ENCODE results near the gene NPC2. TPM values are rescaled to one million over a fixed set of nuclear protein-coding genes. Genes with fewer than 3 reads are reported as not detected.
A peak's percentile ranks its signal among the peaks of the same experiment; 100 is the strongest.

Gene NPC2
- total RNA-seq, 1 donor from 2014 or later = 178 TPM

DNA sequence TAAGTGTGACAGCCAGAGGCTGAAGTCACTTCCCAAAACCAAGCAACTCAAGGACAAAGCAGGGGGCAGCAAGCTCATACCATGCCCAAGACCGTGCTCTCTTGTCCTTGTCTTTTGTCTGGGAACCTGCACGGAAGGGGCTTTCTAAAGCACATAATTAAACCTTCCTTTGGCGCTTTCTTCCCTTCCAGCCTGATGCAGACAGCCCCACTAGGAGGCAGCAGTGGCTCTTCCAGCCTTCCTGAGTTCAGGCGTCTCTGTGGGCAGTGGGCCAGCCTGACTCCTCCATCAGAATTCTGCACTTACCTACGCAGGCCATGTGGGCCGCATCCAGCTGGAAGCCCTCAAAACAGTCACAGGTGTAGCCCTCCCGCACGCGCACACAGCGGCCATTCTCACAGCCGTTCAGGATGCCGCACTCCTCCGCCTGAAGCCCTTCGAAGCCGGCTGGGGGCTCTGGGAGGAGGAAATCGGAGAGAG lies 8.1 kb upstream of the NPC2 start:
- H3K27ac Mint-ChIP-seq = no peak overlapping the region
- H3K9me3 Mint-ChIP-seq = no peaks in the 10 kb centered on the region
- TF ChIP-seq, protein P1, sequence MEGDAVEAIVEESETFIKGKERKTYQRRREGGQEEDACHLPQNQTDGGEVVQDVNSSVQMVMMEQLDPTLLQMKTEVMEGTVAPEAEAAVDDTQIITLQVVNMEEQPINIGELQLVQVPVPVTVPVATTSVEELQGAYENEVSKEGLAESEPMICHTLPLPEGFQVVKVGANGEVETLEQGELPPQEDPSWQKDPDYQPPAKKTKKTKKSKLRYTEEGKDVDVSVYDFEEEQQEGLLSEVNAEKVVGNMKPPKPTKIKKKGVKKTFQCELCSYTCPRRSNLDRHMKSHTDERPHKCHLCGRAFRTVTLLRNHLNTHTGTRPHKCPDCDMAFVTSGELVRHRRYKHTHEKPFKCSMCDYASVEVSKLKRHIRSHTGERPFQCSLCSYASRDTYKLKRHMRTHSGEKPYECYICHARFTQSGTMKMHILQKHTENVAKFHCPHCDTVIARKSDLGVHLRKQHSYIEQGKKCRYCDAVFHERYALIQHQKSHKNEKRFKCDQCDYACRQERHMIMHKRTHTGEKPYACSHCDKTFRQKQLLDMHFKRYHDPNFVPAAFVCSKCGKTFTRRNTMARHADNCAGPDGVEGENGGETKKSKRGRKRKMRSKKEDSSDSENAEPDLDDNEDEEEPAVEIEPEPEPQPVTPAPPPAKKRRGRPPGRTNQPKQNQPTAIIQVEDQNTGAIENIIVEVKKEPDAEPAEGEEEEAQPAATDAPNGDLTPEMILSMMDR (IDR thresholded peaks at IDR 0.05; ENCODE audit: unreplicated experiment) = peak; percentile 55
- no peaks in the 10 kb centered on the region for H3K27me3 Mint-ChIP-seq (ENCODE audit: low read depth)
- H3K4me1 Mint-ChIP-seq = peaks cover 6% of the 10 kb centered on the region
- H3K36me3 Mint-ChIP-seq = no peaks in the 10 kb centered on the region
- DNase-seq (ENCODE audit: low spot score in 2 of 2, unreplicated experiment in 2 of 2) = peak; percentile 62 to 78
- H3K4me3 Mint-ChIP-seq = no peak overlapping the region

DNA sequence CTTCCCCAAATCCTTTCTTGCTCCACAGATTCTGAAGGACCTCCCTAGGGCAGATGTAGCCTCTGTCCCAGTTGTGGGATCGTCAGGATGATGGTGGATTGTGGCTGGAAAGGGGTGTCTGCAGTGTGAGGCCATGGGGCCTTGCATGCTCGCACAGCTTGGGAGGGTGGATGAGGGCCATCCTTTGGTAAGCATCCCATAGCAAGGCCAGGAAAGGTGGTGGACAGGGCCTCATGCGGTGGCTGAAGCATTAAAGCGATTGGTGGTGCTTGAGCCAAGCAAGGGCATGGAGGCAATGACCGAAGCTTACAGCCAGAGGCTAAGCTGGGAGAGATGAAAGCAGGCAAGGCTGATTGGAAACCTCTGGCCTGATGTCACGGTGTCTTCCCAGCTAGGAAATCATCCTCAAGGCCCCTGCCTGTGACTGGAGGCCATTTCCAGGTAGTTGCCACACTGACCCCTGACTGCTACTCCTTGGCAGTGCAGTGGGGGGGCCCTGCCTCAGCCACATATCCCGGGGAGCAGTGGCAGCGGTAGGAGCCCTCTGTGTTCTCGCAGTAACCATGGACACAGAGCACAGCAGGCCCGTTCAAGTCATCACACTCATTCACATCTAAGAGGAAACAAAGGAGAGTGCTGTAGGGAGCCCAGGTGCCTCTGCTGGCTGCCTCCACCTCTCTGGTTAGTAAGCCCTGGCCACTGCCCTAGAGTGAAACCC lies 7.5 kb upstream of the NPC2 start:
- Mint-ChIP-seq H3K27me3 (ENCODE audit: low read depth) (no peaks in the 10 kb centered on the region), H3K4me3 (no peak overlapping the region), H3K36me3 (no peaks in the 10 kb centered on the region), H3K9me3 (no peaks in the 10 kb centered on the region), H3K4me1 (peaks cover 6% of the 10 kb centered on the region), H3K27ac (no peak overlapping the region)
- DNase-seq (ENCODE audit: low spot score in 2 of 2, unreplicated experiment in 2 of 2) = no peak
- TF ChIP-seq, protein P1 (IDR thresholded peaks at IDR 0.05; ENCODE audit: unreplicated experiment) = no peak

DNA sequence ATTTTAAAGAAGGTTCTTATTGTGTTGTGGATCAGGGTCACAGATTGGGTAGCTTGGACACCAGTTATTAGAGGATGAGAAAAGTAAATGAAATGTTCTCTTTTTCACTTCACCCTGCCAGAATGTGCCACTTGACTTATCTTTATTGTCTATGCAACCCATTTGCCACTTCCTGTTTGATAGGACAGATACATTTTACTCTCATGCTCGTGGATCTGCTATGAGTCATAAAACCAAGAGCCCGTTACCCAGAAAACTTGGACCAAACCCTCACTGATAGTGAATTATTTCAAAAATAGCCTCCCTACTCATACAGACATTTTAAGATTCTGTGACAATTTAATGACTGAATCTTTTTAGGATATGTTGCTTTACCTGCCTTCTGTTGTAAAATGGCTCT lies 2.3 kb upstream of the NPC2 start:
- DNase-seq (ENCODE audit: low spot score in 2 of 2, unreplicated experiment in 2 of 2) = no peak
- Mint-ChIP-seq H3K27ac (no peak overlapping the region), H3K4me3 (no peak overlapping the region), H3K4me1 (peaks cover 15% of the 10 kb centered on the region), H3K9me3 (no peaks in the 10 kb centered on the region), H3K27me3 (ENCODE audit: low read depth) (no peaks in the 10 kb centered on the region), H3K36me3 (no peaks in the 10 kb centered on the region)
- TF ChIP-seq, protein P1 (IDR thresholded peaks at IDR 0.05; ENCODE audit: unreplicated experiment) = no peak

DNA sequence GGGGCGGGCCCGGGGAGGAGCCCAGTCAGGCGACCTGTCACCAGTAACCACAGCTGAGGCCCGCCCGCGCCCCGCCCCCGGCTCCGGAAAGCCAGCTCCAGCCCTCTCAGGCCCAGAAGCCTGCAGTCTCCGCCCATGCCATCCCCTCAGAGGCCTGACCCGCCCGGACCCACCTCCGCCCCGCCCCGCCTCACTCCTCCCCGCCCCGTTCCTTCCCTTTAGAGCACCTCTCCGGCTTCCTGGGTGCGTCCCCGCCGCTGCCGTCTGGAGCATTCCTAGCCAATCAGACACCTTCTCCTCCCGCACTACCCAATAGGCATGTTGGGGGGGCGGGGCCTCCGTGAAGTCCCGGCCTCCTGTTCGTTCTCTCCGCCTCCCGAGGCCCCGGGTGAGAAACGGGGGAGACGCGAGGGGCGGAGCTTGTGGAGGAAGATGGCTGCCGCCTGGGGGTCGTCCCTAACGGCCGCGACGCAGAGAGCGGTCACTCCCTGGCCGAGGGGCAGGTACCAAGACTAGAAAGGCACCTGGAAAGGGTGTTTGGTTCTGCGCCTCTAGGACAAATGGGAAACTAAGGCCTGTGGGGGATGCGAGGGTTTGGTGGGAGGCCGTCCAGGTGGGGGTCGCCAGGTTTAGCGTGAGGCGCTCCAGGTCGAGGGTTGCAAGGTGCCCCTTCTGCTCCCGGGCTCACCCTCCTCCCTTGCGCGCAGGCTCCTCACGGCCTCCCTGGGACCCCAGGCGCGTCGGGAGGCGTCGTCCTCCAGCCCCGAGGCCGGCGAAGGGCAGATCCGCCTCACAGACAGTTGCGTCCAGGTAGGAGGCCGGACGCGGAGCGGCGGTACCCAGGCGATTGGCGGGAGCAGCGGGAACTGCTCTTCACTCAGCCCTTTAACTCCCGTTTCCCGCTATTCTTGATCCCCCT lies 497 bp upstream of the NPC2 start, which contains the start of gene ISCA2:
Gene ISCA2, plus strand, starts transcription at position 423 of the 919 bp plus-strand sequence. Its CDS starts 10 bp downstream, at position 433.
- Mint-ChIP-seq H3K36me3 (no peaks in the 10 kb centered on the region), H3K4me1 (peaks cover 30% of the 10 kb centered on the region), H3K9me3 (no peaks in the 10 kb centered on the region), H3K27ac (peak within 1 kb of the TSS; percentile 90), H3K4me3 (no peak within 1 kb of the TSS), H3K27me3 (ENCODE audit: low read depth) (no peaks in the 10 kb centered on the region)
- TF ChIP-seq, protein P1 (IDR thresholded peaks at IDR 0.05; ENCODE audit: unreplicated experiment) = no peak
- peak; percentile 97 to 99 for DNase-seq (ENCODE audit: low spot score in 2 of 2, unreplicated experiment in 2 of 2)

DNA sequence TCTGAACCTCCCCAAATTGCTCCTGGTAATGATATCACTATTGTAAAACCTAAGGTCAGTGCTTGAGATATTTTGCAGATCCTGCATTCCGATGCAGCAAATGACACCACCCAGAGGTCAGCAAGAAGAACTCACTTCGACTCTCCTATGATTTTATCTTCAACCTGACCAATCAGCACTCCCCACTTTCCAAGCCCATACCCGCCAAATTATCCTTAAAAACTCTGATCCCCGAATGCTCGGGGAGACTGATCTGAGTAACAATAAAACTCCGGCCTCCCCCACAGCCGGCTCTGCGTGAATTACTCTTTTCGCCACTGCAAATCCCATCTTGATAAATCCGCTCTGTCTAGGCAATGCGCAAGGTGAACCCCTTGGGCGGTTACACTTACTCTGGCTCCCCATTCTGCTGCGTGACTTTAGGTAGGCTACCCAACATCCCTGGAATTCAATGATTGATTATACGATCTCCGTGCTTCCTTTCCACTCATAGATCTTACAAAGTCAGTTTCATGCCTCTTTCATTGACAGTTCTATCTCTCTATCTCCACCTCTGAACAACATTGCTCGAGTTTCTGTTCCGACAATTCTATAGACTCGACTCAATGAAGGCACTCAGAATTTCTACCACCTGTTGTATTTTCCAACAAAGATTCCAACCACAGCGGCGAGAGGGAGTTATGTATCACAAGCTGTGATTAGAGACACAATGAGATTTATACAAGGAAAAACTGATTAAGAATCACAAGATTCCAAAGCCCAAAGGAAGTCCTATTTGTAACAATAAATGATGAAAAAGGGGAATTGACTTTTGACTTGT lies 939 bp downstream of the NPC2 start:
- no peak overlapping the region for H3K4me3 Mint-ChIP-seq
- H3K27ac Mint-ChIP-seq = no peak overlapping the region
- no peaks in the 10 kb centered on the region for H3K27me3 Mint-ChIP-seq (ENCODE audit: low read depth)
- H3K9me3 Mint-ChIP-seq = no peaks in the 10 kb centered on the region
- TF ChIP-seq, protein P1 (IDR thresholded peaks at IDR 0.05; ENCODE audit: unreplicated experiment) = no peak
- H3K36me3 Mint-ChIP-seq = no peaks in the 10 kb centered on the region
- DNase-seq (ENCODE audit: low spot score in 2 of 2, unreplicated experiment in 2 of 2) = no peak
- peaks cover 38% of the 10 kb centered on the region for H3K4me1 Mint-ChIP-seq

All from mesothelial cell of epicardium (in vitro differentiated cells).